IPS-18c (cell line): ENCODE results near the gene UBAC2.

Source experiments
- H3K4me3 ChIP-seq: 2 replicates; pipeline ENCODE4 v1.7.0; 2013; ENCODE audit warnings: low read depth, mild to moderate bottlenecking, low read length, moderate library complexity; ENCODE audit not compliant: insufficient read depth
- H3K9me3 ChIP-seq: one replicate; pipeline ENCODE4 v1.6.1; 2013; ENCODE audit warnings: mild to moderate bottlenecking, low read length, moderate library complexity; ENCODE audit not compliant: control insufficient read depth, insufficient read depth

The UBAC2 gene

GRCh38 chr13:99305566-99305965, 104.9 kb downstream of the UBAC2 start:
- H3K9me3 ChIP-seq, result no peaks in the 10 kb centered on the region
- no peak overlapping the region for H3K4me3 ChIP-seq

GRCh38 chr13:99307247-99307646, 106.6 kb downstream of the UBAC2 start, which contains the start of gene GPR183:
Gene GPR183, minus strand, starts transcription at chr13:99307399. Its CDS starts 11,254 bp downstream, at chr13:99296145.
- H3K4me3 ChIP-seq, result no peak within 1 kb of the TSS
- no peaks in the 10 kb centered on the region for H3K9me3 ChIP-seq

GRCh38 chr13:99307648-99308339, 107.1 kb downstream of the UBAC2 start:
- Histone ChIP-seq H3K4me3 (no peak overlapping the region), H3K9me3 (no peaks in the 10 kb centered on the region)

GRCh38 chr13:99308471-99309087, 107.9 kb downstream of the UBAC2 start:
- H3K9me3 ChIP-seq, result no peaks in the 10 kb centered on the region
- H3K4me3 ChIP-seq, result no peak overlapping the region

GRCh38 chr13:99310382-99311031, 109.9 kb downstream of the UBAC2 start:
- H3K9me3 ChIP-seq, result no peaks in the 10 kb centered on the region
- no peak overlapping the region for H3K4me3 ChIP-seq

- Histone ChIP-seq H3K4me3 (no peak overlapping the region), H3K9me3 (no peaks in the 10 kb centered on the region)
Observed at GRCh38 chr13:99311137-99311536, 110.5 kb downstream of the UBAC2 start.

GRCh38 chr13:99311748-99312492, 111.3 kb downstream of the UBAC2 start:
- H3K4me3 ChIP-seq, result no peak overlapping the region

GRCh38 chr13:99312493-99312883, 111.8 kb downstream of the UBAC2 start:
- H3K9me3 ChIP-seq, result no peaks in the 10 kb centered on the region
- H3K4me3 ChIP-seq, result no peak overlapping the region

More at GRCh38 chr13:99311748-99312492, 111.3 kb downstream of the UBAC2 start:
- H3K9me3 ChIP-seq, result no peaks in the 10 kb centered on the region

- Histone ChIP-seq H3K4me3 (no peak overlapping the region), H3K9me3 (no peaks in the 10 kb centered on the region)
Observed at GRCh38 chr13:99313501-99313900, 112.8 kb downstream of the UBAC2 start.

GRCh38 chr13:99313941-99314340, 113.3 kb downstream of the UBAC2 start:
- no peak overlapping the region for H3K4me3 ChIP-seq
- H3K9me3 ChIP-seq, result no peaks in the 10 kb centered on the region

GRCh38 chr13:99314640-99315176, 114.1 kb downstream of the UBAC2 start:
- no peak overlapping the region for H3K4me3 ChIP-seq
- no peaks in the 10 kb centered on the region for H3K9me3 ChIP-seq

- no peaks in the 10 kb centered on the region for H3K9me3 ChIP-seq
- no peak overlapping the region for H3K4me3 ChIP-seq
Observed at GRCh38 chr13:99315186-99315585, 114.5 kb downstream of the UBAC2 start.

- Histone ChIP-seq H3K4me3 (no peak overlapping the region), H3K9me3 (no peaks in the 10 kb centered on the region)
Observed at GRCh38 chr13:99316224-99316623, 115.6 kb downstream of the UBAC2 start.

- H3K4me3 ChIP-seq, result no peak overlapping the region
Observed at GRCh38 chr13:99316657-99317256, 116.1 kb downstream of the UBAC2 start.

GRCh38 chr13:99320693-99321481, 120.2 kb downstream of the UBAC2 start:
- H3K4me3 ChIP-seq, result no peak overlapping the region
- no peaks in the 10 kb centered on the region for H3K9me3 ChIP-seq

More at GRCh38 chr13:99316657-99317256, 116.1 kb downstream of the UBAC2 start:
- no peaks in the 10 kb centered on the region for H3K9me3 ChIP-seq

GRCh38 chr13:99321709-99322108, 121.1 kb downstream of the UBAC2 start:
- H3K4me3 ChIP-seq, result no peak overlapping the region
- no peaks in the 10 kb centered on the region for H3K9me3 ChIP-seq
